HL-60 (cell line): ENCODE measurements around the gene ATG4D.

ENCODE experiments used
- GABPA ChIP-seq: IDR thresholded peaks from 2 replicates; pipeline ENCODE4 v1.6.1; 2012; ENCODE audit warnings: low read depth
- POLR2AphosphoS5 ChIP-seq: IDR thresholded peaks from 2 replicates; pipeline ENCODE4 v1.6.1; 2012; ENCODE audit warnings: low read depth
- SPI1 ChIP-seq: IDR thresholded peaks from 2 replicates; pipeline ENCODE4 v1.6.1; 2012; ENCODE audit warnings: low read depth, mild to moderate bottlenecking, borderline replicate concordance
- TF ChIP-seq, protein P1 (sequence below): IDR thresholded peaks from one replicate; pipeline ENCODE4 v1.5.1; 2011; ENCODE audit warnings: low read length, control low read depth, inconsistent platforms; ENCODE audit not compliant: insufficient read depth
- TF ChIP-seq, protein P2 (sequence below): IDR thresholded peaks from 2 replicates; pipeline ENCODE4 v1.6.1; 2012; ENCODE audit warnings: low read depth; ENCODE audit not compliant: insufficient replicate concordance

DNA sequence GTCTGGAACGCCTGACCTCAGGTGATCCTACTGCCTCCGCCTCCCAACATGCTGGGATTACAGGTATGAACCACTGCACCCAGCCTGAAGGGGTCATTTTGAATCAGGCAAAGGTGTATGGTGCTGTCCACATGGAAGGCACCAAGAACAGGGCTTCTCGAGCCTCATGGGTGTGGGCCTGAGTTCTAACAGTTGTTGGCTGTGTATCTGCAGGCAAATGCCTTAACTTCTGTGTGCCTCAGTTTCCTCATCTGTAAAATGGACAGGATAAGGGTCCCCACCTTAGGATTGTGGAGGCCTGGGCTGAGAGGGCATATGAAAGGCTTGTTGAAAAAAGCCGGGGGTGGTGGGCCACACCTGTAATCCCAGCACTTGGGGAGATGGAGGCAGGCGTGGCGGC lies 34.2 kb downstream of the ATG4D start:
- TF ChIP-seq, protein P1, sequence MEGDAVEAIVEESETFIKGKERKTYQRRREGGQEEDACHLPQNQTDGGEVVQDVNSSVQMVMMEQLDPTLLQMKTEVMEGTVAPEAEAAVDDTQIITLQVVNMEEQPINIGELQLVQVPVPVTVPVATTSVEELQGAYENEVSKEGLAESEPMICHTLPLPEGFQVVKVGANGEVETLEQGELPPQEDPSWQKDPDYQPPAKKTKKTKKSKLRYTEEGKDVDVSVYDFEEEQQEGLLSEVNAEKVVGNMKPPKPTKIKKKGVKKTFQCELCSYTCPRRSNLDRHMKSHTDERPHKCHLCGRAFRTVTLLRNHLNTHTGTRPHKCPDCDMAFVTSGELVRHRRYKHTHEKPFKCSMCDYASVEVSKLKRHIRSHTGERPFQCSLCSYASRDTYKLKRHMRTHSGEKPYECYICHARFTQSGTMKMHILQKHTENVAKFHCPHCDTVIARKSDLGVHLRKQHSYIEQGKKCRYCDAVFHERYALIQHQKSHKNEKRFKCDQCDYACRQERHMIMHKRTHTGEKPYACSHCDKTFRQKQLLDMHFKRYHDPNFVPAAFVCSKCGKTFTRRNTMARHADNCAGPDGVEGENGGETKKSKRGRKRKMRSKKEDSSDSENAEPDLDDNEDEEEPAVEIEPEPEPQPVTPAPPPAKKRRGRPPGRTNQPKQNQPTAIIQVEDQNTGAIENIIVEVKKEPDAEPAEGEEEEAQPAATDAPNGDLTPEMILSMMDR: no peak
- TF ChIP-seq POLR2AphosphoS5 (no peak), GABPA (no peak), SPI1 (no peak)
- TF ChIP-seq, protein P2, sequence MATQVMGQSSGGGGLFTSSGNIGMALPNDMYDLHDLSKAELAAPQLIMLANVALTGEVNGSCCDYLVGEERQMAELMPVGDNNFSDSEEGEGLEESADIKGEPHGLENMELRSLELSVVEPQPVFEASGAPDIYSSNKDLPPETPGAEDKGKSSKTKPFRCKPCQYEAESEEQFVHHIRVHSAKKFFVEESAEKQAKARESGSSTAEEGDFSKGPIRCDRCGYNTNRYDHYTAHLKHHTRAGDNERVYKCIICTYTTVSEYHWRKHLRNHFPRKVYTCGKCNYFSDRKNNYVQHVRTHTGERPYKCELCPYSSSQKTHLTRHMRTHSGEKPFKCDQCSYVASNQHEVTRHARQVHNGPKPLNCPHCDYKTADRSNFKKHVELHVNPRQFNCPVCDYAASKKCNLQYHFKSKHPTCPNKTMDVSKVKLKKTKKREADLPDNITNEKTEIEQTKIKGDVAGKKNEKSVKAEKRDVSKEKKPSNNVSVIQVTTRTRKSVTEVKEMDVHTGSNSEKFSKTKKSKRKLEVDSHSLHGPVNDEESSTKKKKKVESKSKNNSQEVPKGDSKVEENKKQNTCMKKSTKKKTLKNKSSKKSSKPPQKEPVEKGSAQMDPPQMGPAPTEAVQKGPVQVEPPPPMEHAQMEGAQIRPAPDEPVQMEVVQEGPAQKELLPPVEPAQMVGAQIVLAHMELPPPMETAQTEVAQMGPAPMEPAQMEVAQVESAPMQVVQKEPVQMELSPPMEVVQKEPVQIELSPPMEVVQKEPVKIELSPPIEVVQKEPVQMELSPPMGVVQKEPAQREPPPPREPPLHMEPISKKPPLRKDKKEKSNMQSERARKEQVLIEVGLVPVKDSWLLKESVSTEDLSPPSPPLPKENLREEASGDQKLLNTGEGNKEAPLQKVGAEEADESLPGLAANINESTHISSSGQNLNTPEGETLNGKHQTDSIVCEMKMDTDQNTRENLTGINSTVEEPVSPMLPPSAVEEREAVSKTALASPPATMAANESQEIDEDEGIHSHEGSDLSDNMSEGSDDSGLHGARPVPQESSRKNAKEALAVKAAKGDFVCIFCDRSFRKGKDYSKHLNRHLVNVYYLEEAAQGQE: no peak
